HG03575 (cell line): ENCODE measurements around the gene NCOA3.
"Not testable (repeated sequence)": the region's sequence is repeated elsewhere in the genome, so short reads cannot be mapped to it uniquely, and the experiment has no call there.

ENCODE experiments used
- ATAC-seq: cut with Tn5 transposase; IDR thresholded peaks from one replicate; pipeline ENCODE4 v1.9.1; 2021; ENCODE audit not compliant: unreplicated experiment, insufficient number of reproducible peaks, low FRiP score; ENCODE audit errors: extremely low read depth

NCOA3 gene

DNA sequence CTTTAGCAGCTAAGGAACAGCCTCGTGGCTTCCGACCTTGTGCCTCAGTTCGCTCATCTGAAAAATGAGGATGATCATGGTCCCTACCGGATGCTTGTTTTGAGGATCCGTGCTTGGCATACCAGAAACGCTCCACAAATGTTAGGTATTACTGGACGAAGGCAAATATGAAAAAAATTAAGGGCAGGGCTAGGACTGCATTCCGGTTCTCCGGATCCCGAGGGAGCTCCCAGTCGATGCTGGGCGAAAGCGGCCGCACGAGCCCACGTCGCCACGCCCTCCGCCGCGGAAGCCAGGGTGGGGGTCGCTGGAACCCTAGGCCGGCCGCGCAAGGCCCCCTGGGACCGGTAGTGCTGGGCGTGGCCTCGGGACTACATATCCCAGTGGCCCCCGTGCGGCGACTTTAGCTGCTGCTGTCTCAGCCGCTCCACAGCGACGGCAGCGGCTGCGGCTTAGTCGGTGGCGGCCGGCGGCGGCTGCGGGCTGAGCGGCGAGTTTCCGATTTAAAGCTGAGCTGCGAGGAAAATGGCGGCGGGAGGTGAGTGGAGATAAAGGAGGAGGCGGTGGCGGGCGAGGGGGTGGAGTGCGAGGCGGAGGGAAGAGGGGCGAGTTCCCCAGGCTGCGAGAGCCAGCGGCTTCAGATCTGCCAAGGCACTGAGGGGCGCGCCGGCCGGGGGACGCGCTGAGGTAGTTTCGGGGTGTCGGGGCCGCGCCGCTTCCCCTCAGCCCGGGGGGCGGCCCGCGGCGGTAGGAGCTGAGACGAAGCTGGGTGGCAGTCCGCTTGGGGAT is at the start of gene NCOA3:
Gene NCOA3 (plus strand): TSS at position 406 of the 789 bp plus-strand sequence. CDS start 120,361 bp downstream, outside the sequence.
- no peak for ATAC-seq

DNA sequence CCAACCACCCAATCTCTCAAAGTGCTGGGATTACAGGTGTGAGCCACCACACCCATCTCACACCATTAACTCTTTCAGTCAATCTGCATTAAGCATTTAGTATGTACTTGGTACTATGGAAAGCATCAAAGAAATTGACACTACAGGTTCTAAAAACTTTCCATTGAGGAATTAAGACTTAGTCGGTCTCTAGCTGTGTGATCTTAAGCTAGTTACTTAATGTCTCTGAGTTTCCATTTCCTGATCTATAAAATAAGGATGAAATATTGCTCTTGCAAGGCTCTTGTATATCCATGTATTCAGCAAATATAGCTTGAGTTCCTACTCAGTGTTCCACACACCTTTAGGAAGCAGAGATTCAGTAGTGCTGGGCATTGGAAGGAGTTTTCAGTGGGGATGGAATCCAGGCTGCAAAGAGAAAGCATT is 48.9 kb upstream of the NCOA3 start:
- no peak for ATAC-seq

DNA sequence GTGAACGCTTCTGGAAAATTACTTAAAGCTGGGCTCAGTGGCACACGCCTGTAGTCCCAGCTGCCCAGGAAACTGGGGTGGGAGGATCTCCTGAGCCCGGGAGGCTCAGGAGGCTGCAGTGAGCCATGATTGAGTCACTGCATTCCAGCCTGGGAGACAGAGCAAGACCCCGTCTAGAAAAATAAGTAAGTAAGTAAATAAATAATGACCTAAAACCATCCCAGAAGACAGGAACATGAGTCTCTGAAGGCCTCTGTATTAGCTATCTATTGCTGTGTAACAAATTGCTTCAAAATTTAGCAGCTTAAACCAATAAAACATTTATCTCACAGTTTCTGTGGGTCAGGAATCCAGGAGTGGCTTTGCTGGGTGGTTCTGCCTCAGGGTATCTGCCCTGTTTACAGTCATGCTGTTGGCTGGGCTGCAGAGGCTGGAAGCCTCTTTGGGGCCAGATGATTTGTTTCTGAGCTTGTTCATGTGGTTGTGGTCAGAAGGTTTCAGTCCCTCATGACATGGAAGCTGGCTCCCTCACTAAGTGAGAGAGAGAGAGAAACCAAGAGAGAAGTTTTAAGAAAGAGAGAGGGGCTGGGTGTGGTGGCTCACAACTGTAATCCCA is 48.4 kb upstream of the NCOA3 start:
- ATAC-seq: no peak

DNA sequence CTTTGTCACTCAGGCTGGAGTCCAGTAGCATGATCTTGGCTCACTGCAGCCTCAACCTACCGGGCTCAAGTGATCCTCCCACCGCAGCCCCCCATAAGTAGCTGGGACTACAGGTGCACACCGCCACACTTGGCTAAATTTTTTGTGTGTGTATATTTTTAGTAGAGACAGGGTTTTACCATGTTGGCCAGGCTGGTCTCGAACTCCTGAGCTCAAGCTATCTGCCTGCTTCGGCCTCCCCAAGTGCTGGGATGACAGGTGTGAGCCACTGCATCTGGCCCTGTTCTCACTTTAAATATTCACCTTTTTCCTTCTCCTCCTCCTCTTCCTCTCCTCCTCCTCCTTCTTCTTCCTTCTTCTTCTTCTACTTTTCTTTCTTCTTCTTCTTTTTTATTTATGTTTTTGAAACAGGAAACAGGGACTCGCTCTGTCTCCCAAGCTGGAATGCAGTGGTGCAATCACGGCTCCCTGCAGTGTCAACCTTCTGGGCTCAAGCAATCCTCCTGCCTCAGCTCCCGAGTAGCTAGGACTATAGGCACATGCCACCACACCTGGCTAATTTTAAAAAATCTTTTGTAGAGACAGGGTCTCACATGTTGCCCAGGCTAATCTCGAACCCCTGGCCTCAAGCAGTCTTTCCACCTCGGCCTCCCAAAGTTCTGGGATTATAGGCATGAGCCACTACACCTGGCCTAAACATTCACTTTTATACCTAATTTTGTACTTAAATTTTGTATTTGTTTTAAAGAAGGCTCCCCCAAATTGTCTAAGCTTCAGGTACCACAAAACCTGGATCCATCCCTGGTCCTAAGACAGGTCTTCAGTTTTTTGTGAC is 47.2 kb upstream of the NCOA3 start:
- no peak for ATAC-seq

DNA sequence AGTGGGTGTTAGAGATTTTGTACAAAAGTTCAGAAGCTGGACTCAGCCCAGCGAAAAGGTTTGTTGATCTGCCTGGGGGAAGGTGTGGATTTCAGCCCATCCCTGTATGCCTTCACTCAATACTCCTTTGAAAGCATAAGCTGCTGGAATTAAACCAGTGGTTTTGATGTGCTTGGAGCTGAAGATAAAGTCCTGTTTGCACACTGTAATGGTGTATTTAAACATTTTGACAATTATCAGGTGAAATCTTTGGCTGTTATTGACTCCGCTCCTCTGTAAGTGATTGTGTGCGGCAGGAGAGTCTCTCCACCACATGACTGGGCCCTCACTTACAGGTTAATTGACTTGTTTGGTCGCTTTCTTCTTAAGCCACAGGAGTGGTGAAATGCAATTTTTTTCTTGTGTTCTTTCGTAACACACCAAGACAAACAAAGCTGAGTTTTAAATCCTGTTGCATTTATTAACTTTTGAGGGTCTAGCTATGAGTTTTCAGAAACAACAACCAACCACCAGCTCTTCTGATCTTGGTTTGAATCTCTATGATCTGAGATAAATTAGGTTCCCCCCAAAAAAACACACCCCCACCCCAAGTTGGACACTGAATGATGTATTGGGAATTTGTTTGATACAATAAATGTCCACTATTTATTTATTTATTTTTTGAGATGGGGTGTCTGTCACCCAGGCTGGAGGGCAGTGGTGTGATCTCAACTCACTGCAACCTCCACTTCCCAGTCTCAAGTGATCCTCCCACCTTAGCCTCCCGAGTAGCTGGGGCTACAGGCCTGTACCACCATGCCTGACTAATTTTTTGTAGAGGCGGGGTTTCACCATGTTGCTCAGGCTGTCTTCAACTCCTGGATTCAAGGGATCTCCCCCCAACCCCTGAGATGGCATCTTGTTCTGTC is 46.3 kb upstream of the NCOA3 start:
- ATAC-seq: no peak

DNA sequence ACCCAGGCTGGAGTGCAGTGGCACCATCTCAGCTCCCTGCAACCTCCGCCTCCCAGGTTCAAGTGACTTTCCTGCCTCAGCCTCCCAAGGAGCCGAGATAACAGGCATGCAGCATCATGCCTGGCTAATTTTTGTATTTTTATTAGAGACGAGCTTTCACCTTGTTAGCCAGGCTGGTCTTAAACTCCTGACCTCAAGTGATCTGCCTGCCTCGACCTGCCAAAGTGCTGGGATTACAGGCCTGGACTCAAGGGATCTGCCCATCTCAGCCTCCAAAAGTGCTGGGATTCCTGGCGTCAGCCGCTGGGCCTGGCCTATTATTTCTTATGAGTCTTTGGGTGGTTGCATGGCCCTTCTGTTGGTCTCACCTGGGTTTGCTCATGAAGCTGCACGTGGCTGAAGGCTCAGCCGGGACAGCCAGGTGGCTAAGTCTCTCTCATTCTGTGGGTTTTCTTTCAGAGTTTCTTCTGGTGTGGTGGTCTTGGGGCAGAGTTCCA is 45.6 kb upstream of the NCOA3 start:
- ATAC-seq: no peak

DNA sequence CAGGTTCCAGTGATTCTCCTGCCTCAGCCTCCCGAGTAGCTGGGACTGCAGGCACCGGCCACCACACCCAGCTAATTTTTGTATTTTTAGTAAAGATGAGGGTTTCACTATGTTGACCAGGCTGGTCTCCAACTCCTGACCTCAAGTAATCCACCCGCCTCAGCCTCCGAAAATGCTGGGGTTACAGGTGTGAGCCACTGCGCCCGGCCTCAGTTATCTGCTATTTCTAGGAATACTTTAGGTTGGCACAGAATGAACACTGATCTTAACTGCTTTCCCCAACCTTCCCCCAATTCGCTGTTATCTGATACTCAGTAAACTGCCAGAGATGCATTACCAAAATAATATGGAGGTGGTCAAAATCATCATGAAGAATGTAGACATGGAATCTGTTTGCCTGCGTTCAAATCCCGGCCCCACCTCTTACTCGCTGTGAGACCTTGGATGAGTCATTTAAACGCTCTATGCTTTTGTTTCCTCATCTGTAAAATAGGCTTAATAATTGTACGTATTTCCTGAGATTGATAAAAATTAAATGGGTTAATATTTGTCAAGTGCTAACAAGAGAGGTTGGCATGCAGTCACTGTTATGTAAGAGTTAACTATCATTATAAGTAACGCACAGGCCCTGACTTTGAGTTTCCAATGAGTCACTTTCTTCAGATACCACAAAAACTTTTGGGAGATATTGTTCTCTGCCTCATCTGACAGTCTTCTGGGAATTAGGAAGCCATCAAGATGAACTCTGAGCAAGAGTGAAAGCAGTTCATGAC is 44.5 kb upstream of the NCOA3 start:
- ATAC-seq: no peak

DNA sequence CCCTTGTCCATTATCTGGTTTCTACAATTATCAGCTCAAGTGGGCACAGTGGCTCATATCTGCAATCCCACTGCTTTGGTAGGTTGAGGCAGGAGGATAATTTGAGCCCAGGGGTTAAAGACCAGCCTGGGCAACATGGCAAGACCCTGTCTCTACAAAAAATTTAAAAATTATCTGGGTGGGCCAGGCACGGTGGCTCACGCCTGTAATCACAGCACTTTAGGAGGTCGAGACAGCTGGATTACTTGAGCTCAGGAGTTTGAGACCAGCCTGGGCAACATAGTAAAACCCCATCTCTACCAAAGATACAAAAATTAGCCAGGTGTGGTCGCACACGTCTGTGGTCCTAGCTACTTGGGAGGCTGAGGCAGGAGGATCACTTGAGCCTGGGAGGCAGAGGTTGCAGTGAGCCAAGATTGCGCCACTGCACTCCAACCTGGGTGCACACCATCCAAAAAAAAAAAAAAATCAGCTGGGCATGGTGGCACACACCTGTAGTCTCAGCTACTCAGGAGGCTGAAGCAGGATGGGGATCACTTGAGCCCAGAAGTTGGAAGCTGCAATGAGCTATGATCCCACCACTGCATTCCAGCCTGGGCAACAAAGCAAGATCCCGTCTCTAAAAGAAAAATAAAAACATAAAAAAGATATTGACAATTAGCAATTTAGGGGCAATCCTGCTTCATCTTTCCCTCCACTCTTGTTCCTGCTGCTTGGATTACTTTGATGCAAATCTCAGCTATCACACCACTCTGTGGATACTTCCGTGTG is 43.2 kb upstream of the NCOA3 start:
- ATAC-seq: not testable (repeated sequence)

DNA sequence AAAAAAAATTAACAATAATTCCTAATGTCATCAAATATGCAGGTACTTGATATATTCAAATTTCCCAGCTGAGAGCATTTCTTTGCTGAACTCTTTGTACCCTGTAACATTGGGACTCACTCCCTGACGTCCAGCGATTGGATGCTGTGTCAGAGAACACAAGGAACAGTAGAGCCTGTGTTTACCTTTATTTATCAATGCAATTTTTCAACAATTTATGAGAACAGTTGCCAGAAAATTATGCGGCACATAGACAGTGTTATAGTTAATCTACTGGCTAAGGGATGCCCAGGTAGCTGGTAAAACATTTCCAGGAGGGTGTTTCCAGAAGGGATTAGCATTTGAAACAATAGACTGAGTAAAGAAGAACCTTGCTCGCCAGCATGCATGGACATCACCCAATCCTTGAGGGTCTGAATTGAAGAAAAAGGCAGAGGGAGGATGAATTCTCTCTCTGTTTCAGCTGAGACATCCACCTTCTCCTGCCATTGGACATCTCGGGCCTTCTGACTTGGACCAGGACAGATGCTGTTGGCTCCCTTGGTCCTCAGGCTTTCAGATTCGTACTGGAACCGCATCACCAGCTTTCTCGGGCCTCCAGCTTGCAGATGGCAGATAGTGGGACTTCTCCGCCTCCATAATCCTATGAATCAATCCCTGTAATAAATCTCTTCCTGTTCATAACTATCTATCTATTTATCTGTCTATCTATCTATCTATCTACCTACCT is 42.2 kb upstream of the NCOA3 start:
- ATAC-seq: no peak

DNA sequence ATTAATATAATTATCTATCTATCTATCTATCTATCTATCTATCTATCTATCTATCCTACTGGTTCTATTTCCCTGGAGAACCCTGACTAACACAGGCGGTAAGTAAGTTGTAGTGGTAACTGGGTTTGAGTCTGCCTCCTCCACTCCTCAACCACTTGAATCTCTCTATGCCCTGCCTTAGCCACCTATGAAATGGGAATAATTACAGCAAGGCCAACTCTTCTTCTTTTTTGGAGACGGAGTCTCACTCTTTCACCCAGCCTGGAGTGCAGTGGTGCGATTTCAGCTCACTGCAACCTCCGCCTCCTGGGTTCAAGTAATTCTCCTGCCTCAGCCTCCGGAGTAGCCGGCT is 41.0 kb upstream of the NCOA3 start:
- ATAC-seq: not testable (repeated sequence)

DNA sequence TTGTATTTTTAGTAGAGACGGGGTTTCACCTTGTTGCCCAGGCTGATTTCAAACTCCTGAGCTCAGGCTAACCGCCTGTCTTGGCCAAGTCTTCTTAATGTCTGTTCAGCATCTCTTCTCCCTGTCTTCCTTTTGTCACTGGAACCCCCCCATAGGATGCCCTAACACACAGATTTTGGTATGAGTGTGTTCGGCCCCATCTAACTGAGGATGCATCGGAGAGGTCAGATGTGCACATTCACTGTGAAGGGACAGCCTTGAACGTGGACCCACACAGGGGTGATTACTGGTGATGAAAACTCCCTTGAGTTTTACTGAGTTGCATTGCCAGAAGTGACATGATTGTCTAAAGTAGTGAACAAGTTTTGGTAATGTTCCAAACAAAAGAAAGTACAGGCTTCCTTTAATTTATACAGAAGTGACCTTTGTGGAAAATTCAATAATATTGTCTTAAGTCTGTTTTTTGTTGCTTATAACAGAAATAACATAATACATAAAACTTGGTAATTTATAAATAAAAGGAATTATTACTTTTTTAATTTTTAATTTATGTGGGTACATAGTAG is 40.5 kb upstream of the NCOA3 start:
- ATAC-seq: no peak

DNA sequence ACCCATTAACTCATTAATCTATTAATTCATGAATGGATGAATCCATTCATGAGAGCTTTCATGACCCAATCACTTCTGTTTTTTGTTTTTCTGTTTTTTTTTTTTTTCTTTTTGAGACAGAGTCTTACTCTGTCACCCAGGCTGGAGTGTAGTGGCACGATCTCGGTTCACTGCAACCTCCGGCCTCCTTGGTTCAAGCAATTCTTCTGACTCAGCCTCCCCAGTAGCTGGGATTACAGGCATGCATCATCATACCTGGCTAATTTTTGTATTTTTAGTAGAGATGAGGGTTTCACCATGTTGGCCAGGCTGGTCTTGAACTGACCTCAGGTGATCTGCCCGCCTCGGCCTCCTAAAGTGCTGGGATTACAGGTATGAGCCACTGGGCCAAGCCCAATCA is 39.8 kb upstream of the NCOA3 start:
- ATAC-seq: not testable (repeated sequence)

DNA sequence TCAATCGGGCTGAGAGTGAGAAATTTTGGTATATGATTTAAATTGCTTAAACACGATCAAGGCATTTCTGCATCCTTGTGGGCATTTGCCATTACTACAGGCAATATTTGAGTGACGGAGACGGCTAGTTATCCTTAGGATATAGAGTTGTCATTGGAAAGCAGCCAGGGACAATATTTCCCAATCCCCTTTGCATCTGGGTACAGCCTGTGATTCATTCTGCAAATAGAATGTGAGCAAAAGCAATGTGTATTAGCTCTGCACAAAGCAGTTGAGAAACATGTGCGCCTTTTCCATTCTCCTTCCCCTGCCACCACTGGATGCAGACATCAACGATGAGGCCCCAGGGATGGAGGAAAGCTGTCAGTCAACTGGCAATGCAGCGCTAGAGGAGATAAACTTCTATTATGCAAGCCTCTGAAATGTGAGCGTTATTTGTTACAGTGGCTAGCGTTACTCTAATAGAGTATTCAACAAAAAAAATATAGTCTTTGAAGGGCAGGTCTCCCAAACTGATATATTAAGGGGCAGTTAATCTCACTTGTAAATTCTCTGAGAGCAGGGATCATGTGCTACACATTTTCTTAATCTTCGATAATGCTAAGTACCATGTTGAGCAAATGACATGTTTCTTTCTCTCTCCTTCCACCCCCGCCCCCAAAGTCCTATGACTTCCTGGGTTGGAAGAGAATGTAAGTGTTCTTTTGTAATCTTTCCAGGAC is 37.1 kb upstream of the NCOA3 start:
- ATAC-seq: no peak

DNA sequence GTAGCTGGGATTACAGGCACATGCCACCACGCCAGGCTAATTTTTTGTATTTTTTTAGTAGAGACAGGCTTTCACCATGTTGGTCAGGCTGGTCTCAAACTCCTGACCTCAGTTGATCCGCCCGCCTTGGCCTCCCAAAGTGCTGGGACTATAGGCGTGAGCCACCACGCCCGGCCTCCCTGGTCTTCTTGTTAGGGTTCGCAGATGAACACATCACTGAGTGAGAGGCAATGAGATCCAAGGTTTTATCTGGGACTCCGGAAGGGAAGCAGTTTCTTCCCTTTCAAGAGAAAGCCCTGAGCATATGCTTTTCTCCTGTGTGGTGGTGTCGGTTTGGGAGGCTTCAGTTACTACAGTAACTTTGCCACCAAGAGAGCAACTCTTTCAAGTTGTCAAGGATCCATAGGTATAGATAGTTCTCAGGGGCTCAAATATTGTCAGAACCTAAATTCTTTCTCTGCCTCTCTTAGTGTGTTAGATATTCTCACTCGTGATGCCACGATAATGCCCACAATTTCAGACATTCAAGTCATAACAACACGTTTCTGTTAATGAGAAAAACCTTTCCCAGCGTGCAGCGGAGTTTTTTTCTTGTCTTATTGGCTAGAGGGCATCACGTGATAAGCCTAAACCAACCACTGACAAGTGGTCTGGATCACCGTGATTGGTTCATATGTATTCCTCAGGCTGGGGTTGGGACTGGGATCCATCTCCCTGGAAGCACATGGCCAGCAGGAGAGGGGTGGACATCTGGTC is 36.2 kb upstream of the NCOA3 start:
- ATAC-seq: no peak

DNA sequence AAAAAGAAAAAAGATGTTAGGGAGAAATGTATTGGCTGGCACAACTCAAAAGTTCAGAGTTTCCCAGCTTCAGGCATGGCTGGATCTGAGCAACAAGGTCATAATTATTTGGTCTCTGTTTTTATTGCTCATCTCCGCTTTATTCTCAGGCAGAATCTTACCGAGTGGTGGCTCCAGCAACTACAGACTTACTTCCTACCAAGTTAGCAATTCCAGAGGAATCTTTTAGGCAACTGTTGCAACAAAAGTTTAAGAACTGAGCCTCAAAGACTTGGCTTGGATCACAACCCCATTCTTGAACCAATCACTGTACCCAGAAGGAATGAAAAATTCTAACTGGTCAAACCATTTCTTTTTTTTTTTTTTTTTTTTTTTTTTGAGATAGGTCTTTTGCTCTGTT is 35.5 kb upstream of the NCOA3 start:
- ATAC-seq: no peak
